Activated B cell treated with CpG ODN at 0.5 μM for 24 hours (primary cell): ENCODE measurements around the gene BCOR. TPM values are rescaled to one million over a fixed set of nuclear protein-coding genes. Genes with fewer than 3 reads are reported as not detected.

Experiments
- ATAC-seq: fragments of 200-7000 bp; cut with Tn5 transposase; one replicate; pipeline ENCODE4 v1.10.0; 2021; ENCODE audit warnings: low read depth, mild to moderate bottlenecking, moderate library complexity
- CTCF ChIA-PET: fragments of 350-600 bp; sonication (Branson Sonifier 250); formaldehyde crosslinking; loops from one replicate; lab custom pipeline; 2021; ENCODE audit warnings: antibody characterized with exemption; lab: Charles Lee
- POLR2A ChIA-PET: fragments of 350-600 bp; sonication (Branson Sonifier 250); formaldehyde crosslinking; loops from one replicate; lab custom pipeline; 2021; ENCODE audit warnings: antibody characterized with exemption; lab: Charles Lee
- DNase-seq: peaks from one replicate; pipeline ENCODE4 v3.0.0; 2022
- H3K27ac Mint-ChIP-seq: one replicate; pipeline ENCODE4 v1.8.0; 2020; ENCODE audit warnings: mixed read lengths
- H3K27me3 Mint-ChIP-seq: one replicate; pipeline ENCODE4 v1.8.0; 2021; ENCODE audit warnings: mixed read lengths
- H3K36me3 Mint-ChIP-seq: one replicate; pipeline ENCODE4 v1.8.0; 2021; ENCODE audit warnings: low read depth, mixed read lengths
- H3K4me1 Mint-ChIP-seq: one replicate; pipeline ENCODE4 v1.8.0; 2021; ENCODE audit warnings: mixed read lengths
- H3K4me3 Mint-ChIP-seq: one replicate; pipeline ENCODE4 v1.8.0; 2020; ENCODE audit warnings: mild to moderate bottlenecking, mixed read lengths
- H3K9me3 Mint-ChIP-seq: one replicate; pipeline ENCODE4 v1.8.0; 2020; ENCODE audit warnings: mixed read lengths
- CTCF ChIP-seq: fragments of 200-600 bp; IDR thresholded peaks from one replicate; pipeline ENCODE4 v1.8.0; 2022; ENCODE audit warnings: antibody characterized with exemption, mild to moderate bottlenecking
- intact Hi-C: fragments of 100-400 bp; cut with micrococcal nuclease; formaldehyde crosslinking; loops from one replicate; pipeline ENCODE4 v1.15.1; 2024
- total RNA-seq: library from RNA; stranded (reverse); gene quantifications from 2 replicates; pipeline ENCODE4 v1.2.3, GENCODE V29; 2022

BCOR gene
- total RNA-seq, 1 donor from 2014 or later = 59.3 TPM

DNA sequence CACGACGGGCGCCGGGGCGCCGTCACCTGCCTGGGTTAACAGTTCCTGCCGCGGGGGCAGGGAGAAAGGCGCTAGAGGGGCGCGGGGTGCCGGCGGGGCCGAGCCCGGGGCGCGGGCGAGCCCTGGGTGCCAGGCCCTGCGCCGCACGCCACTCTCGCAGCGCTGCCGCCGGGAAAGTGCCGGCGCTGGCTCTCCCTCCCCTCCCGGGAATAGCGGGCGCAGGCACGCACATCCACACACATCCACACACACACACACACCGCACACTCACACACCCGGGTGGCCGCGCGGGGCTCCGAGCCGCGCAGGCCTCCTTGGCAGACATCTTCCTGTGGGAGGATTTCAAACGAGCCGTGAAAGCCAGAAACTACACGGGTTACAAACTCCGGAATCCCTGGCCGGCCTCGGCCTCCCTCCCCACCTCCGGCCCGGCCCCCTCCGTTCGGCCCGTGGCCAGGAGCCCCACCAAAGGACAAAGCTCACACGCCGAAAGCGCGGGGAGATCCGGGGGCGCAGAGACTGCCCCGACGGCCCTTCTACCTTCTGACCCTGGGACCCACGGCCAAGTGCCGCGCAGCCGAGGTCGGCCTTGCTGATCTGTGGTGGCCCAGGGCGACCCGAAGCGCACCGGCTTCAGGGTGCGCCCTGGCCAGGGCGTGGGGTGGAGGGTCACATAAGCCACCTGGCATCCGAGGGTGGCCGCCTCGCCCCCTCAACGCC lies 92.3 kb downstream of the BCOR start:
- H3K4me1 Mint-ChIP-seq = peaks cover 24% of the 10 kb centered on the region
- TF ChIP-seq CTCF = no peak
- ChIA-PET POLR2A (interaction anchor here (1.0 to 1.5 kb wide), 3 partner anchors 9 to 164 kb away, joined by 4 to 5 read pairs (median 4); partner anchors contain the start of gene BCOR), CTCF (no interaction called here)
- no peak overlapping the region for H3K27ac Mint-ChIP-seq
- intact Hi-C loops = loop anchor here (5.0 kb wide), 2 partner anchors 273 to 467 kb away; no protein-coding TSS in a partner anchor
- H3K27me3 Mint-ChIP-seq = peaks cover 14% of the 10 kb centered on the region
- ATAC-seq (peak; percentile 25), DNase-seq (no peak)
- H3K36me3 Mint-ChIP-seq = no peaks in the 10 kb centered on the region
- peak overlapping the region; percentile 61 for H3K4me3 Mint-ChIP-seq
- no peaks in the 10 kb centered on the region for H3K9me3 Mint-ChIP-seq

DNA sequence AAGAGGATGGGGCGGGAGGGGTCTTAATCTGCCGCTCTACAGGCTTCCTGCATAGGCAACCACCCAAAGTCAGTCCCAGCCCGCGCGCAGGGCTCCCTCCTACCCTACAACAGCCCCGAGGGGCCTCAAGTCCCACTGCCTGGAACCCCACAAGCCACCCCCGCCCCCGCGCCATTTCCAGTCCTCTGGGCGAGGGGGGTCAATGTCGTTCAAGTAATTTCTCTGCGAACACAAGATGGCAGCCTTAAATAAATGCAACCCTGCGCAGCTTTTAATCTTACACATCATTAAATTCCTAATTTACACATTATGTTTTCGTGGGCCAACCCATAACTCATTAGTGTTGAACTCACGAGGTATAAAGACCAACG lies 92.9 kb downstream of the BCOR start:
- ChIA-PET POLR2A (interaction anchor here (0.6 to 0.7 kb wide), 3 partner anchors 170 to 259 kb away, joined by 3 to 5 read pairs (median 4); no protein-coding TSS in a partner anchor), CTCF (no interaction called here)
- intact Hi-C loops = loop anchor here (5.0 kb wide), 2 partner anchors 273 to 467 kb away; no protein-coding TSS in a partner anchor
- Mint-ChIP-seq H3K4me3 (peak overlapping the region; percentile 52), H3K36me3 (no peaks in the 10 kb centered on the region), H3K27ac (no peak overlapping the region), H3K27me3 (peaks cover 14% of the 10 kb centered on the region), H3K9me3 (no peaks in the 10 kb centered on the region), H3K4me1 (peaks cover 20% of the 10 kb centered on the region)
- ATAC-seq (no peak), DNase-seq (no peak)
- TF ChIP-seq CTCF = no peak

DNA sequence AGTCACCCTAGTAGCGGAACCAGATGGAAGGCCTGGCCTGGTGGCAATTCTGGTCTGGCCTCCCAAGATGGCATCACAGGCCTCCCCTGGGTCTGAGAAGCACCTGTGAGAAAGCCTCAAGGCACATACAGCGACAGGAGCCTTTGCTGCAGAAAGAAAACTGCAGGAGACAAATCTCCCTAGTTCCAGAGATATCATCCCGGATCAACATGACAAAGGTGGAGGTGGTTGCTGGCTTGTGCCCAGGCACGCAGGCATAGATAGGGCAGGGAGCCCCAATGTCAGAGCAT lies 93.6 kb downstream of the BCOR start:
- H3K9me3 Mint-ChIP-seq = no peaks in the 10 kb centered on the region
- TF ChIP-seq CTCF = no peak
- intact Hi-C loops = no loop called here
- H3K4me1 Mint-ChIP-seq = peaks cover 15% of the 10 kb centered on the region
- H3K27me3 Mint-ChIP-seq = peaks cover 14% of the 10 kb centered on the region
- no peak for ATAC-seq
- H3K4me3 Mint-ChIP-seq = no peak overlapping the region
- H3K27ac Mint-ChIP-seq = no peak overlapping the region
- POLR2A ChIA-PET = interaction anchor here (0.7 kb wide), 2 partner anchors 171 to 260 kb away, joined by 4 to 5 read pairs; no protein-coding TSS in a partner anchor
- H3K36me3 Mint-ChIP-seq = no peaks in the 10 kb centered on the region
- CTCF ChIA-PET = no interaction called here
- no peak for DNase-seq

- Mint-ChIP-seq H3K27ac (peak overlapping the region; percentile 59), H3K4me3 (no peak overlapping the region), H3K36me3 (no peaks in the 10 kb centered on the region), H3K9me3 (no peaks in the 10 kb centered on the region), H3K27me3 (peaks cover 14% of the 10 kb centered on the region), H3K4me1 (peaks cover 12% of the 10 kb centered on the region)
- DNase-seq (no peak), ATAC-seq (no peak)
- POLR2A ChIA-PET = no interaction called here
- TF ChIP-seq CTCF = no peak
- CTCF ChIA-PET = no interaction called here
- intact Hi-C loops = no loop called here
Observed at GRCh38 chrX:40003428-40004245, 94.1 kb downstream of the BCOR start.

DNA sequence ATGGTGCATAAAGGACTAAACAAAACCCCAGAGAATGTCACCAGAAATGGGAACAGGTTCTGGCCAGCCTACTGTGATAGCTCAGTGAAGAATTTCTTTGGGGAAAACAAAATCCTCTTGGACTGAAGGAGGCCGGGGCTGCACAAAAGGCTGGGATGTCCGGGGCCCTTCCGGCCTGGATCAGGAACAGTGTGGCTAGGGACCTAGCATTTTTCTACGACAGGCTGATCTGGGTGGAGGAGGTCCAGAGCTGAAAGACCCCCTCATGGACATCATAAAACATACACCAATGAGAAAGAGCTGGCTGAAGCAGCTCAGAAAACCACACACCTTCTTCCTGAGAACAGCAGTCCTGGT lies 94.7 kb downstream of the BCOR start:
- Mint-ChIP-seq H3K4me1 (peaks cover 12% of the 10 kb centered on the region), H3K4me3 (no peak overlapping the region), H3K27ac (no peak overlapping the region), H3K27me3 (peaks cover 14% of the 10 kb centered on the region), H3K36me3 (no peaks in the 10 kb centered on the region), H3K9me3 (no peaks in the 10 kb centered on the region)
- DNase-seq (no peak), ATAC-seq (no peak)
- ChIA-PET POLR2A (no interaction called here), CTCF (no interaction called here)
- intact Hi-C loops = no loop called here
- no peak for TF ChIP-seq CTCF
